ENCODE measurements around the gene FAM98B. TPM values are rescaled to one million over a fixed set of nuclear protein-coding genes. Genes with fewer than 3 reads are reported as not detected.
A peak's percentile ranks its signal among the peaks of the same experiment; 100 is the strongest.

Gene FAM98B
- total and polyA plus RNA-seq, 3 donors from 2014 or later: 15.6 to 18.4 (median 16.1) TPM

- intact Hi-C loops (cut with DNase I; ENCODE audit: low total_unique reads): no loop called here
- no peak overlapping the region for H3K4me3 ChIP-seq
- no peak overlapping the region for H3K27ac ChIP-seq
- WGBS, 2 donors: 74 to 83% methylated on average over 1 of the region's 1 CpG
- DNase-seq: no peak
- no peaks in the 10 kb centered on the region for H3K36me3 ChIP-seq (ENCODE audit: low read depth, missing control alignments)
- no peak for TF ChIP-seq POLR2A (IDR thresholded peaks at IDR 0.05)
- TF ChIP-seq CTCF (IDR thresholded peaks at IDR 0.05): no peak
- no peaks in the 10 kb centered on the region for H3K9me3 ChIP-seq
- H3K27me3 ChIP-seq: no peaks in the 10 kb centered on the region
- no peaks in the 10 kb centered on the region for H3K4me1 ChIP-seq
Observed at GRCh38 chr15:38470816-38471215, 16.9 kb downstream of the FAM98B start.

- no peak for TF ChIP-seq POLR2A (IDR thresholded peaks at IDR 0.05)
- TF ChIP-seq CTCF (IDR thresholded peaks at IDR 0.05): no peak
- DNase-seq: no peak
- WGBS, 2 donors: 89 to 90% methylated on average over 2 of the region's 2 CpGs
- no peak overlapping the region for H3K27ac ChIP-seq
- intact Hi-C loops (cut with DNase I; ENCODE audit: low total_unique reads): no loop called here
- no peaks in the 10 kb centered on the region for H3K9me3 ChIP-seq
- no peaks in the 10 kb centered on the region for H3K4me1 ChIP-seq
- no peaks in the 10 kb centered on the region for H3K27me3 ChIP-seq
- H3K36me3 ChIP-seq (ENCODE audit: low read depth, missing control alignments): no peaks in the 10 kb centered on the region
- no peak overlapping the region for H3K4me3 ChIP-seq
Observed at GRCh38 chr15:38471974-38472373, 18.0 kb downstream of the FAM98B start.

- intact Hi-C loops (cut with DNase I; ENCODE audit: low total_unique reads): no loop called here
- 75 to 76% methylated on average over 4 of the region's 4 CpGs for WGBS, 2 donors
- TF ChIP-seq CTCF (IDR thresholded peaks at IDR 0.05) (peak; percentile 38 to 68 (median 51)), POLR2A (IDR thresholded peaks at IDR 0.05) (no peak)
- H3K4me1 ChIP-seq: no peaks in the 10 kb centered on the region
- no peaks in the 10 kb centered on the region for H3K36me3 ChIP-seq (ENCODE audit: low read depth, missing control alignments)
- H3K4me3 ChIP-seq: no peak overlapping the region
- no peak overlapping the region for H3K27ac ChIP-seq
- no peaks in the 10 kb centered on the region for H3K27me3 ChIP-seq
- H3K9me3 ChIP-seq: no peaks in the 10 kb centered on the region
- peak; percentile 43 for DNase-seq
Observed at GRCh38 chr15:38474155-38474757, 20.3 kb downstream of the FAM98B start.

DNA sequence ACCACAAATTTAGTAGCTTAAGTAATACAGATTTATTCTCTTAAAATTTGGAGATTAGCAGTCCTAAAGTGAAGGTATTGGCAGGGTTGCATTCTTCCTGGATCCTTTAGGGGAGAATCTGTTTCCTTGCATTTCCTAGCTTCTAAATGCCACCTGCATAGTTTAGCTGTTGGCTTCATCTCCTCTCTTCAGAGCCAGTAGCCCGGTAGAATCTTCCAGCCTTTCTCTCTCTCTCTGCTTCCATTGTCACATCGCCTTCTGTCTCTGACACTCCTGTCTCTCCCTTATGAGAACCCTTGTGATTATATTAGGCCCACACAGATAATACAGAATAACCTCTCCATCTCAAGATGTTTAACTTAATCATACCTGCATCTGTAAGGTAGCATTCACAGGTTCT, 21.4 kb downstream of the FAM98B start:
- H3K9me3 ChIP-seq: no peaks in the 10 kb centered on the region
- no peaks in the 10 kb centered on the region for H3K36me3 ChIP-seq (ENCODE audit: low read depth, missing control alignments)
- H3K4me3 ChIP-seq: no peak overlapping the region
- no peaks in the 10 kb centered on the region for H3K27me3 ChIP-seq
- TF ChIP-seq CTCF (IDR thresholded peaks at IDR 0.05) (no peak), POLR2A (IDR thresholded peaks at IDR 0.05) (no peak)
- intact Hi-C loops (cut with DNase I; ENCODE audit: low total_unique reads): no loop called here
- H3K27ac ChIP-seq: no peak overlapping the region
- DNase-seq: no peak
- 82 to 98% methylated on average over 2 of the region's 2 CpGs for WGBS, 2 donors
- H3K4me1 ChIP-seq: no peaks in the 10 kb centered on the region

DNA sequence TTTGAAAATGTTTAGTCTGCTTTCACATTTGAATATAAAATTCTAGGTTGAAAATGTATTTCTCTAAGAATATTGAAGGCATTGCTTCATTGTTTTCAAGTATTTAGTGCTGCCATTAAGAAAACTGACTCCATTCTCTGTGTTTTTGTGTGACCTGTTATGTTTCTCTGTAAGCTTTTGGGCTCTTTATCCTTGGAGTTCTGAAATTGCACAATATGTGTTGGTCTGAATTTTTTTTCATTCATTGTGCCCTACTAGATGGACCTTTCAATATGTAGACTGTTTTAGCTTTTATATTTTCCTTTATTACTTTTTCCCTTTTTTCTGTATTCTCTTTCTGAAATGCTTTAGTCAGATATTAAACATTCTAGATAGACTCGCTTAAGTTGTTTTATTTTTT, 22.2 kb downstream of the FAM98B start:
- no peaks in the 10 kb centered on the region for H3K36me3 ChIP-seq (ENCODE audit: low read depth, missing control alignments)
- no peak for DNase-seq
- TF ChIP-seq CTCF (IDR thresholded peaks at IDR 0.05): no peak
- no peak for TF ChIP-seq POLR2A (IDR thresholded peaks at IDR 0.05)
- 86 to 97% methylated on average over 1 of the region's 1 CpG for WGBS, 2 donors
- no peaks in the 10 kb centered on the region for H3K27me3 ChIP-seq
- intact Hi-C loops (cut with DNase I; ENCODE audit: low total_unique reads): no loop called here
- H3K4me3 ChIP-seq: no peak overlapping the region
- H3K4me1 ChIP-seq: no peaks in the 10 kb centered on the region
- H3K27ac ChIP-seq: no peak overlapping the region
- H3K9me3 ChIP-seq: no peaks in the 10 kb centered on the region

Data from testis (tissue), 3 donors.